ENCODE measurements around the gene SH2D3C.

DNA sequence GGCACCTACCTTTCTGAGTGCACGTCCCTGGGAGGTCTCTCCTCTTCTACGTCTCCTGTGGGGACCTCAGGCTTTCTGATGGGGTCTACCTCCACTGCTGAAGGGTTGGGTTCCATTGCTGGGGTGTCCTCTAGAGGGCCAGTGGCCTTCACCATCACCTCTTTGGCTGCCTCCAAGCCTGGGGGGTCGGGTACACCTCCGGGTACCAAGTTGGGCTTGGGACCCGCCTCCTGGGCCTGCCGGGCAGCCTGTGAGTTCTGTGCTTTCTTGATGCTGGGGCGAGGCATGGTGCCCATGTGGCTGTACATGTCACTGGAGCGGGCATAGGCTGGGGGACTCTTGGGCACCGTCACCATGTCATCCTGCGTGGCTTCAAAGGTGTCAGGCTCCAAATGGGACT, 4.5 kb downstream of the SH2D3C start:
- TF ChIP-seq EP300 (conservative IDR thresholded peaks at IDR 0.05; ENCODE audit: poor library complexity, severe bottlenecking) (no peak), SMC3 (conservative IDR thresholded peaks at IDR 0.05; ENCODE audit: poor library complexity) (no peak), MXI1 (conservative IDR thresholded peaks at IDR 0.05; ENCODE audit: poor library complexity, severe bottlenecking) (no peak), POLR2AphosphoS5 (IDR thresholded peaks at IDR 0.05) (no peak), EZH2 (IDR thresholded peaks at IDR 0.05; ENCODE audit: borderline replicate concordance, insufficient read depth, low read length, poor library complexity, severe bottlenecking) (no peak), TAF1 (IDR thresholded peaks at IDR 0.05; ENCODE audit: low read depth) (no peak), RAD21 (conservative IDR thresholded peaks at IDR 0.05) (no peak)
- TF ChIP-seq, protein P1, sequence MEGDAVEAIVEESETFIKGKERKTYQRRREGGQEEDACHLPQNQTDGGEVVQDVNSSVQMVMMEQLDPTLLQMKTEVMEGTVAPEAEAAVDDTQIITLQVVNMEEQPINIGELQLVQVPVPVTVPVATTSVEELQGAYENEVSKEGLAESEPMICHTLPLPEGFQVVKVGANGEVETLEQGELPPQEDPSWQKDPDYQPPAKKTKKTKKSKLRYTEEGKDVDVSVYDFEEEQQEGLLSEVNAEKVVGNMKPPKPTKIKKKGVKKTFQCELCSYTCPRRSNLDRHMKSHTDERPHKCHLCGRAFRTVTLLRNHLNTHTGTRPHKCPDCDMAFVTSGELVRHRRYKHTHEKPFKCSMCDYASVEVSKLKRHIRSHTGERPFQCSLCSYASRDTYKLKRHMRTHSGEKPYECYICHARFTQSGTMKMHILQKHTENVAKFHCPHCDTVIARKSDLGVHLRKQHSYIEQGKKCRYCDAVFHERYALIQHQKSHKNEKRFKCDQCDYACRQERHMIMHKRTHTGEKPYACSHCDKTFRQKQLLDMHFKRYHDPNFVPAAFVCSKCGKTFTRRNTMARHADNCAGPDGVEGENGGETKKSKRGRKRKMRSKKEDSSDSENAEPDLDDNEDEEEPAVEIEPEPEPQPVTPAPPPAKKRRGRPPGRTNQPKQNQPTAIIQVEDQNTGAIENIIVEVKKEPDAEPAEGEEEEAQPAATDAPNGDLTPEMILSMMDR (IDR thresholded peaks at IDR 0.05; ENCODE audit: poor library complexity, severe bottlenecking): no peak
- TF ChIP-seq, protein P2, sequence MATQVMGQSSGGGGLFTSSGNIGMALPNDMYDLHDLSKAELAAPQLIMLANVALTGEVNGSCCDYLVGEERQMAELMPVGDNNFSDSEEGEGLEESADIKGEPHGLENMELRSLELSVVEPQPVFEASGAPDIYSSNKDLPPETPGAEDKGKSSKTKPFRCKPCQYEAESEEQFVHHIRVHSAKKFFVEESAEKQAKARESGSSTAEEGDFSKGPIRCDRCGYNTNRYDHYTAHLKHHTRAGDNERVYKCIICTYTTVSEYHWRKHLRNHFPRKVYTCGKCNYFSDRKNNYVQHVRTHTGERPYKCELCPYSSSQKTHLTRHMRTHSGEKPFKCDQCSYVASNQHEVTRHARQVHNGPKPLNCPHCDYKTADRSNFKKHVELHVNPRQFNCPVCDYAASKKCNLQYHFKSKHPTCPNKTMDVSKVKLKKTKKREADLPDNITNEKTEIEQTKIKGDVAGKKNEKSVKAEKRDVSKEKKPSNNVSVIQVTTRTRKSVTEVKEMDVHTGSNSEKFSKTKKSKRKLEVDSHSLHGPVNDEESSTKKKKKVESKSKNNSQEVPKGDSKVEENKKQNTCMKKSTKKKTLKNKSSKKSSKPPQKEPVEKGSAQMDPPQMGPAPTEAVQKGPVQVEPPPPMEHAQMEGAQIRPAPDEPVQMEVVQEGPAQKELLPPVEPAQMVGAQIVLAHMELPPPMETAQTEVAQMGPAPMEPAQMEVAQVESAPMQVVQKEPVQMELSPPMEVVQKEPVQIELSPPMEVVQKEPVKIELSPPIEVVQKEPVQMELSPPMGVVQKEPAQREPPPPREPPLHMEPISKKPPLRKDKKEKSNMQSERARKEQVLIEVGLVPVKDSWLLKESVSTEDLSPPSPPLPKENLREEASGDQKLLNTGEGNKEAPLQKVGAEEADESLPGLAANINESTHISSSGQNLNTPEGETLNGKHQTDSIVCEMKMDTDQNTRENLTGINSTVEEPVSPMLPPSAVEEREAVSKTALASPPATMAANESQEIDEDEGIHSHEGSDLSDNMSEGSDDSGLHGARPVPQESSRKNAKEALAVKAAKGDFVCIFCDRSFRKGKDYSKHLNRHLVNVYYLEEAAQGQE (IDR thresholded peaks at IDR 0.05; ENCODE audit: borderline replicate concordance): no peak
